Endothelial cell of umbilical vein (primary cell): ENCODE data around the gene TMEM120B. TPM values are rescaled to one million over a fixed set of nuclear protein-coding genes. Genes with fewer than 3 reads are reported as not detected.

Experiments used
- BruUV-seq: library from RNA; stranded (reverse); fragments of 400-500 nt; replicated peaks from 2 replicates; lab custom pipeline; 2021; lab: Mats Ljungman, UMichigan
- CTCF ChIA-PET: fragments of 300-600, 350-600 bp; sonication (Branson Sonifier 250); formaldehyde crosslinking; loops from one replicate; lab custom pipeline; 2021; ENCODE audit warnings: antibody characterized with exemption, inconsistent platforms; lab: Charles Lee
- POLR2A ChIA-PET: fragments of 300-600, 350-600 bp; sonication (Branson Sonifier 250); formaldehyde crosslinking; loops from one replicate; lab custom pipeline; 2021; ENCODE audit warnings: antibody characterized with exemption, inconsistent platforms; lab: Charles Lee
- DNase-seq: peaks from one replicate; pipeline ENCODE4 v3.0.0-alpha.2; 2011; ENCODE audit warnings: low read depth, low spot score
- FAIRE-seq: peaks from 2 replicates; lab custom pipeline; 2011; peaks lifted over from hg19 to GRCh38; lab: Jason Lieb, UNC
- H2AFZ ChIP-seq: 2 replicates; pipeline ENCODE4 v1.6.0; 2012; ENCODE audit warnings: low read depth, low read length, control low read depth, inconsistent platforms
- H3K27ac ChIP-seq: 2 replicates; pipeline ENCODE4 v1.5.1; 2011; ENCODE audit warnings: low read depth, mild to moderate bottlenecking, control low read depth, low read length, moderate library complexity; ENCODE audit not compliant: insufficient read depth
- H3K27me3 ChIP-seq, 2 experiments: 2 replicates each; pipeline versions ENCODE4 v1.6.0 to v1.6.1; 2011; ENCODE audit warnings: low read length in 2 of 2, mixed read lengths in 1 of 2; ENCODE audit not compliant: control insufficient read depth in 2 of 2, insufficient read depth in 2 of 2
- H3K36me3 ChIP-seq, 2 experiments: 2 replicates in 1 of 2; 3 replicates in 1 of 2; pipeline ENCODE4 v1.5.1; 2011; ENCODE audit warnings: low read length in 2 of 2, mild to moderate bottlenecking in 1 of 2, moderate library complexity in 1 of 2; ENCODE audit not compliant: control insufficient read depth in 2 of 2, insufficient read depth in 2 of 2; ENCODE audit errors: extremely low read depth in 1 of 2
- H3K4me1 ChIP-seq: 3 replicates; pipeline ENCODE4 v1.5.1; 2011; ENCODE audit warnings: mild to moderate bottlenecking, low read length; ENCODE audit not compliant: control insufficient read depth, insufficient read depth; ENCODE audit errors: extremely low read depth
- H3K4me2 ChIP-seq: 2 replicates; pipeline ENCODE4 v1.6.1; 2011; ENCODE audit warnings: low read length, control low read depth, mixed read lengths; ENCODE audit not compliant: insufficient read depth
- H3K4me3 ChIP-seq, 3 experiments: fragments of 200-600 bp in 1 of 3; sonication (generic), shearing (Covaris generic) in 1 of 3; replicated peaks in 1 of 3; 2 replicates each; pipeline ENCODE4 v1.5.1; 2011 to 2016; ENCODE audit warnings: control low read depth in 3 of 3, low read length in 3 of 3, mild to moderate bottlenecking in 2 of 3, inconsistent platforms in 1 of 3, low read depth in 1 of 3, moderate library complexity in 1 of 3; ENCODE audit not compliant: insufficient read depth in 1 of 3
- H3K79me2 ChIP-seq: 2 replicates; pipeline ENCODE4 v1.6.0; 2012; ENCODE audit warnings: low read length, inconsistent platforms; ENCODE audit not compliant: control insufficient read depth, insufficient read depth
- H3K9ac ChIP-seq: replicated peaks from 2 replicates; pipeline ENCODE3; 2011; ENCODE audit warnings: low read length, control low read depth; ENCODE audit not compliant: insufficient read depth; ENCODE audit errors: extremely low read depth
- H3K9me1 ChIP-seq: replicated peaks from 3 replicates; pipeline ENCODE4 v1.6.0; 2011; ENCODE audit warnings: mild to moderate bottlenecking, low read length; ENCODE audit not compliant: control insufficient read depth, insufficient read depth; ENCODE audit errors: extremely low read depth
- H3K9me3 ChIP-seq: replicated peaks from 2 replicates; pipeline ENCODE4 v1.5.1; 2012; ENCODE audit warnings: low read length, inconsistent platforms; ENCODE audit not compliant: control insufficient read depth, insufficient read depth
- H4K20me1 ChIP-seq: replicated peaks from 2 replicates; pipeline ENCODE3; 2011; ENCODE audit warnings: mild to moderate bottlenecking, low read length; ENCODE audit not compliant: control insufficient read depth, insufficient read depth; ENCODE audit errors: extremely low read depth
- dilution Hi-C: fragments of 300-500 bp; cut with MboI; formaldehyde crosslinking; loops from one replicate; pipeline ENCODE4 v1.15.0; 2019; ENCODE audit warnings: low sequenced_read_pairs; ENCODE audit not compliant: extremely low pct_ligation_motif_present
- intact Hi-C: fragments of 100-400 bp; cut with micrococcal nuclease; formaldehyde crosslinking; loops from one replicate; pipeline ENCODE4 v1.10.0; 2022
- polyA plus RNA-seq, 4 experiments: library from polyadenylated mRNA; depleted of rRNA in 3 of 4; stranded (reverse) in 3 of 4; unstranded in 1 of 4; fragments of >200 nt; gene quantifications; 2 replicates each; pipeline versions ENCODE4 v1.2.1 to v1.2.3, GENCODE V29; 2011 to 2012; ENCODE audit warnings: missing spikeins in 1 of 4
- total RNA-seq: library from RNA; stranded (reverse); gene quantifications from 2 replicates; pipeline ENCODE4 v1.2.3, GENCODE V29; 2021
- TF ChIP-seq, protein P1 (sequence below): IDR thresholded peaks from 2 replicates; pipeline ENCODE4 v1.6.1; 2011; ENCODE audit not compliant: insufficient read depth, insufficient read length
- TF ChIP-seq, protein P2 (sequence below), 2 donors: IDR thresholded peaks; 1 replicate in 1 of 2; 2 replicates in 1 of 2; pipeline ENCODE4 v1.5.1; 2011; ENCODE audit warnings: low read length in 2 of 2, mild to moderate bottlenecking in 2 of 2, moderate library complexity in 2 of 2, control low read depth in 1 of 2, inconsistent platforms in 1 of 2, low read depth in 1 of 2; ENCODE audit not compliant: insufficient read depth in 1 of 2; ENCODE audit errors: extremely low read depth in 1 of 2

Gene TMEM120B
- total and polyA plus RNA-seq, 2 donors (not counting 3 experiments of a cell fraction or from before 2014, with no cell fraction given) = 10.4 to 12.8 TPM

DNA sequence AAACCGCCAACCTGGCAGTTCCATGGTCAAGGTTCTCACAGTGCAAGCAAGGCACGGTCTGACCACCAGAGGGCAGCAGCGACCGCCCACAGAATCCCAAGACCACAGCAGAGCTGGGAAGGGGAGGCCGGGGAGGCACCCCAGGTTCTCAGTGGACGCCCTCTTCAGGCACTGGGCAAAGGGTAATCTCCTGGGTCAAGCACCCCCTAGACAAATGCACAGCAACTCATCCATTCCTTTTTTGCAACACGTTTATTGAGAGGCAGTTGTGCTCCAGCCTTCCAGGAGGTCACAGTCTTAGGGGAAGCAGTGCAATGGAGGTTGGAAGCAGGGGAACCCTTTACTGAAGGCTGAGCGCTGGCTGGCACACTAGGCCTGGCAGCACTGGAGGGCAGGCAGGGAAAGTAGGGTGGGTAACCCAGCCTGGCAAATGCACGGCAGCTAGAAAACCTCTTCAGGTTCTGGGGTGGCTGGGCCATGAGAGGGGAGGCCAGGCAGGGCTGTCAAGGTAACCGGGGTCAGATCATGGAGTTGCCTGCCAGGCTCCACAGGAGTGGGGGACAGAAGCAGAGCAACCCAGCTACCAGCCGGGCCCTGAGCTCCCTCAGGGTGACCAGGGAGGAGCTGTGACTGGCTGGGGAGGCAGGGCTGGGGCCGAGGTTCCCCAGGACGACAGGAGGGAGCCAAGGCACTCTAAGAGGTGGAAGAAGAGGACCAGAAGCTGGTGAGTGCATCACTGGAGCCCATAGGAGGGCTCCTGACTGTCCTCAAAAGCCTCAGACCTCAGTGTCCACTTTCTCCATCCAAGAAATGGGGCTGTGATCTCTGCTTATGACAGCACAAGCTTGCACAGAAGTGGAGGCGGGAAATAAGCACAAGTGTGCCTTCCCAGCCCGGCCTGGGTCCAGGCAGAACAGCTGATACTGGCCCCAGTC is 82.7 kb downstream of the TMEM120B start:
- Histone ChIP-seq H3K79me2 (peaks cover 22% of the 10 kb centered on the region), H3K4me1 (peaks cover 38% of the 10 kb centered on the region), H2AFZ (no peak overlapping the region), H3K4me3 (no peak overlapping the region), H3K4me2 (no peak overlapping the region), H3K9me3 (no peaks in the 10 kb centered on the region), H4K20me1 (no peaks in the 10 kb centered on the region), H3K27ac (peak overlapping the region; percentile 1), H3K36me3 (peaks cover 2 to 16% of the 10 kb centered on the region in 2 experiments), H3K27me3 (no peaks in the 10 kb centered on the region), H3K9me1 (no peaks in the 10 kb centered on the region), H3K9ac (no peak overlapping the region)
- CTCF ChIA-PET = interaction anchor here (0.6 to 12.7 kb wide), 30 partner anchors 13 to 167 kb away, joined by 3 to 774 read pairs (median 10); partner anchors contain the start of genes PSMD9, SETD1B and TMEM120B
- dilution Hi-C loops = no loop called here
- intact Hi-C loops = loop anchor here (1.0 to 5.0 kb wide), 4 partner anchors 17 to 168 kb away; partner anchors contain the start of genes ORAI1 and PSMD9
- DNase-seq (peak; percentile 86), FAIRE-seq (peak; percentile 89)
- TF ChIP-seq, protein P1, sequence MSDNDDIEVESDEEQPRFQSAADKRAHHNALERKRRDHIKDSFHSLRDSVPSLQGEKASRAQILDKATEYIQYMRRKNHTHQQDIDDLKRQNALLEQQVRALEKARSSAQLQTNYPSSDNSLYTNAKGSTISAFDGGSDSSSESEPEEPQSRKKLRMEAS = no peak
- TF ChIP-seq, protein P2, sequence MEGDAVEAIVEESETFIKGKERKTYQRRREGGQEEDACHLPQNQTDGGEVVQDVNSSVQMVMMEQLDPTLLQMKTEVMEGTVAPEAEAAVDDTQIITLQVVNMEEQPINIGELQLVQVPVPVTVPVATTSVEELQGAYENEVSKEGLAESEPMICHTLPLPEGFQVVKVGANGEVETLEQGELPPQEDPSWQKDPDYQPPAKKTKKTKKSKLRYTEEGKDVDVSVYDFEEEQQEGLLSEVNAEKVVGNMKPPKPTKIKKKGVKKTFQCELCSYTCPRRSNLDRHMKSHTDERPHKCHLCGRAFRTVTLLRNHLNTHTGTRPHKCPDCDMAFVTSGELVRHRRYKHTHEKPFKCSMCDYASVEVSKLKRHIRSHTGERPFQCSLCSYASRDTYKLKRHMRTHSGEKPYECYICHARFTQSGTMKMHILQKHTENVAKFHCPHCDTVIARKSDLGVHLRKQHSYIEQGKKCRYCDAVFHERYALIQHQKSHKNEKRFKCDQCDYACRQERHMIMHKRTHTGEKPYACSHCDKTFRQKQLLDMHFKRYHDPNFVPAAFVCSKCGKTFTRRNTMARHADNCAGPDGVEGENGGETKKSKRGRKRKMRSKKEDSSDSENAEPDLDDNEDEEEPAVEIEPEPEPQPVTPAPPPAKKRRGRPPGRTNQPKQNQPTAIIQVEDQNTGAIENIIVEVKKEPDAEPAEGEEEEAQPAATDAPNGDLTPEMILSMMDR (IDR thresholded peaks at IDR 0.05; ENCODE audit: extremely low read depth in 1 of 2, insufficient read depth in 1 of 2, low read depth in 1 of 2, low read length in 2 of 2) = peak; percentile 95 to 98
- no TSS peak for BruUV-seq
- POLR2A ChIA-PET = interaction anchor here (0.9 to 5.7 kb wide), 4 partner anchors 11 to 93 kb away, joined by 4 to 37 read pairs (median 10); partner anchors contain the start of gene PSMD9
